ENCODE results near the gene GOLGA6A. TPM values are rescaled to one million over a fixed set of nuclear protein-coding genes. Genes with fewer than 3 reads are reported as not detected.
"Not testable (repeated sequence)": the region's sequence is repeated elsewhere in the genome, so short reads cannot be mapped to it uniquely, and the experiment has no call there.

GOLGA6A gene
- total RNA-seq, 4 donors from 2014 or later: 1.2 TPM; not detected in 3

- Histone ChIP-seq H3K9me3 (no peaks in the 10 kb centered on the region), H3K4me1 (no peaks in the 10 kb centered on the region), H3K27ac (replicated peaks in 1 of 4) (no peak overlapping the region), H3K4me3 (no peak overlapping the region), H3K36me3 (no peaks in the 10 kb centered on the region), H3K27me3 (peaks cover 0 to 21% (median 0%) of the 10 kb centered on the region in 4 donors)
- WGBS: 77% methylated on average over 7 of the region's 7 CpGs
- no peak for TF ChIP-seq EP300 (IDR thresholded peaks at IDR 0.05)
- no peak for TF ChIP-seq POLR2AphosphoS5 (IDR thresholded peaks at IDR 0.05)
- TF ChIP-seq POLR2A (IDR thresholded peaks at IDR 0.05; ENCODE audit: low read depth): no peak
- TF ChIP-seq CTCF (IDR thresholded peaks at IDR 0.05): no peak
- DNase-seq (ENCODE audit: extremely low spot score): no peak
- intact Hi-C loops (cut with DNase I): no loop called here
These were observed 27.4 kb upstream of the GOLGA6A start for GRCh38 chr15:74109713-74110112.

GRCh38 chr15:74108611-74109010 lies 26.3 kb upstream of the GOLGA6A start:
- DNase-seq (ENCODE audit: extremely low spot score); intact Hi-C loops (cut with DNase I); H3K4me1 ChIP-seq; H3K27ac ChIP-seq (replicated peaks in 1 of 4); H3K36me3 ChIP-seq; H3K9me3 ChIP-seq; H3K4me3 ChIP-seq: not testable (repeated sequence)
- H3K27me3 ChIP-seq: peaks cover 0 to 21% (median 0%) of the 10 kb centered on the region in 4 donors
- WGBS: 87% methylated on average over 6 of the region's 6 CpGs

DNA sequence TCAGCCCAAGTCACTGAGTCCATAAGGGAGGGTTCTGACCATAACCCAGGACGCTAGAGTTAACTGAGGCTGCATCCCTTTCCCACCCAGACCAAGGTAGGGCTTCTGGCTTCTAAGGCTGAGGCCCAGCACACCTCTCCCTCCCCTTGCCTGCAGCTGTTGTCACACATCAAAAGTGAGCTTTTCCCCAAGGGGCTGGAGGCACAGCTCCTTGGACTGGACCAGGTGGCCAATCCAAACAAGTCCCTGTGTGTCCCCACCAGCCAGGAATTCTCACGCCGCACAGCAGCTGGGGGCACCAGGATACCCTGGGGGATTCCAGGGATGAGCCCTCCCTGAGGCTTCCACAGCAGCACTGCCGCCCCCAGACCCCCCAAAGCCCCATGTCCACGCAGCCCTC lies 25.8 kb upstream of the GOLGA6A start:
- no peaks in the 10 kb centered on the region for H3K9me3 ChIP-seq

DNA sequence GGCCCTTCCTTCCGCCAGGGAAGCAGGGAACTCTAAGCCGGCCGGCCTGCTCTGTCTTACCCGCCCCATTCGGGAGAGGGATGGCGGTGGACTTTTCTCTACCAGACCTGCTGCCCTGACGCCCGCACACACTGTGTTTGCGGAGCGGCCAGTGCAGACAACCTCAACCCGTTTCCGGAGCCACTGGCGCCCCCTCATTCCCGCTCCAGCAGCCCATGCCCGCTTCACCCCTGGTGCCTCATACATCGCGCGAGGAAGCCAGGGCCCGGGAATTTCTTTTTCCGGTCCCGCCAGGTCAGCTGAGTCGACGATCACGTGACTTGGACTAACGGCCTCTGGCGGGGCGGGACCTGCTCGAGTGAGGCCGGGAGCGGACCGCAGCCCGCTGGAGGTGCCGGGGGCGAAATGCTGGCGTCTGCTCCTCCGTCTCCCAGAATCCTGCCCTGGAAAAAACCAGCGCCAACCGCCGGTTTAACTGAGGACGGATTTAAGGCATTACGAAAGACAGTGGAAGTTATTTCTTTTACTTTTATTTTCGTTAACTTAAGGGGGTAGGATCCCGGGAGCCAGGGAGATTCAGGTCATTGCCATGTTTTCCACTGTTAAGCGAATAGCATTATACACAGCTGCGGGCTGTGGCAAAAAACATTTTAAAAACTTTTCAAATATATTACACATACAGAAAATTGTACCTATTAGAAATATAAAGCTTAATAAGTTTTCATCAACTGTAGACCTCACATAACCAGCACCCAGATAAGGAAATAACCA lies 17.8 kb upstream of the GOLGA6A start:
- H3K36me3 ChIP-seq; H3K27me3 ChIP-seq; H3K4me1 ChIP-seq; H3K9me3 ChIP-seq; intact Hi-C loops (cut with DNase I): not testable (repeated sequence)
- Histone ChIP-seq H3K4me3 (peak overlapping the region; percentile 44 to 64 (median 53)), H3K27ac (replicated peaks in 1 of 4) (peak overlapping the region; percentile 50 to 73 (median 68))
- WGBS: 0% methylated on average over 1 of the region's 45 CpGs
- TF ChIP-seq CTCF (IDR thresholded peaks at IDR 0.05) (peak in 1 of 3 experiments; percentile 32), POLR2AphosphoS5 (IDR thresholded peaks at IDR 0.05) (peak; percentile 65 to 91), POLR2A (IDR thresholded peaks at IDR 0.05; ENCODE audit: low read depth) (peak; percentile 13)
- peak; percentile 95 for DNase-seq (ENCODE audit: extremely low spot score)

More for the DNA sequence above, 25.8 kb upstream of the GOLGA6A start:
- 76% methylated on average over 3 of the region's 5 CpGs for WGBS
- no peak overlapping the region for H3K4me3 ChIP-seq
- H3K27ac ChIP-seq (replicated peaks in 1 of 4): no peak overlapping the region
- intact Hi-C loops (cut with DNase I): no loop called here
- TF ChIP-seq EP300 (IDR thresholded peaks at IDR 0.05) (no peak), POLR2A (IDR thresholded peaks at IDR 0.05; ENCODE audit: low read depth) (no peak), CTCF (IDR thresholded peaks at IDR 0.05) (no peak), POLR2AphosphoS5 (IDR thresholded peaks at IDR 0.05) (no peak)
- peaks cover 0 to 21% (median 0%) of the 10 kb centered on the region in 4 donors for H3K27me3 ChIP-seq
- H3K36me3 ChIP-seq: no peaks in the 10 kb centered on the region
- no peaks in the 10 kb centered on the region for H3K4me1 ChIP-seq
- no peak for DNase-seq (ENCODE audit: extremely low spot score)

DNA sequence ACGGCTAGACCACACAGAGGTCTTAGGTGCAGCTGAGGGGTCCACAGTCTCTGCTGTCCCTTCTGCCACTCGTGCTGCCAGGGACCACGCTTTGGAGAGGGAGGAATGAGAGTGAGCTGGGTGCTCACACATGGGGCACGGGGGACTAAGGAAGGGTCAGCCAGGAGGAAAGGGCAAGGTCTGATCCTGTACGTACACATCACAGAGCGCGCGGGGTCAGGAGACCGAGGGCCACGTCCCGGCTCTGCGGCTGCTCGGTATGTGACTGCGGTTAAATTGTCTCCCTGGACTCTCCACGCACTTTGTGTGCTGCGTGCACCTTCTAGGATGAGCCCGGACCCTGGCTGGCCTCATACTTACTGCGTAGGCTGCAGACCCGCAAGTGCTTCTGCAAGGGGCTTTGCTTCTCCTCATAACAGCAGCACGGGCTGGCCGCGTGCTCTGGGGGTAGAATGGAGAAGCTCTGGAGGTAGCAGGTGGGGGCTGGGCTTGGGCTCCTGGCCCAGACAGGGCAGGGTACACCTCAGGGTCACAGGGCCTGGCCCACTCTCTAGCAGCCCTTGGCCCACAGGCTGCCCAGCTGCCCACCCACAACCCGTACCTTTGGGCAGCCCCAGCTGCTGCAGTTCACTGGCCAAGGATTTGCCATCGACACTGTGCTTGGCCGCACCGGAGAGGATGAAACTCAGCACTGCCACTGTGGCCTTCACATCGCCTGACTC lies 14.6 kb upstream of the GOLGA6A start:
- H3K36me3 ChIP-seq; intact Hi-C loops (cut with DNase I); H3K9me3 ChIP-seq; H3K27ac ChIP-seq (replicated peaks in 1 of 4); H3K4me3 ChIP-seq; DNase-seq (ENCODE audit: extremely low spot score); H3K4me1 ChIP-seq; H3K27me3 ChIP-seq: not testable (repeated sequence)
- WGBS: no CpG with 5 or more reads among the region's 27 CpGs

- H3K36me3 ChIP-seq; DNase-seq (ENCODE audit: extremely low spot score); H3K4me3 ChIP-seq; intact Hi-C loops (cut with DNase I); H3K9me3 ChIP-seq; H3K27me3 ChIP-seq; H3K4me1 ChIP-seq; H3K27ac ChIP-seq (replicated peaks in 1 of 4): not testable (repeated sequence)
- WGBS: no CpG with 5 or more reads among the region's 10 CpGs
These were observed 13.3 kb upstream of the GOLGA6A start for GRCh38 chr15:74095610-74096009.

DNA sequence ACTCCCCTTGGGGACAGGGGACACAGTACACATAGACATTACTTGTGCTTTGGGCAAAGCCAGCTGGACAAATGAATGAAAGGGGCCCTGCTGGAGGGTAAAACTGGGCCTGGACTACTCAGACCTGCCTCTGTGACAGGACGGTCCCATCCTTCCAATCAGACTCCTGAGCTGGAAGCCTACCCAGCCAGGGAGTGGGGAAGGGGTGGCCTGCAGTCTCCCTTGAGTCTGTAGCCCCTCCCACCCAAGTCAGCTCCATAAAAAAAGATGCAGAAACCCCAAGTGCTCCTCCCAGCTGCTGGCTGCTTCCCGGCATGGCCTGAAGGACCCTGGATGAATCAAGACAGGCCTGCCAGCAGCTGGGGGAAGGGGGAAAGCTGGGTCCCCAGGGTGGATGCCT lies 12.2 kb upstream of the GOLGA6A start:
- H3K27me3 ChIP-seq; H3K27ac ChIP-seq (replicated peaks in 1 of 4); H3K4me3 ChIP-seq; DNase-seq (ENCODE audit: extremely low spot score); intact Hi-C loops (cut with DNase I); H3K9me3 ChIP-seq; H3K36me3 ChIP-seq; H3K4me1 ChIP-seq: not testable (repeated sequence)
- WGBS: no CpG with 5 or more reads among the region's 2 CpGs

- H3K27ac ChIP-seq (replicated peaks in 1 of 4); DNase-seq (ENCODE audit: extremely low spot score); H3K4me3 ChIP-seq; H3K27me3 ChIP-seq; intact Hi-C loops (cut with DNase I); H3K36me3 ChIP-seq; H3K4me1 ChIP-seq; H3K9me3 ChIP-seq: not testable (repeated sequence)
- WGBS: 90% methylated on average over 5 of the region's 9 CpGs
These were observed 6.6 kb downstream of the GOLGA6A start for GRCh38 chr15:74075781-74076180.
